PC-3 (cell line): ENCODE results near the gene TMUB1. TPM values are rescaled to one million over a fixed set of nuclear protein-coding genes. Genes with fewer than 3 reads are reported as not detected.
"Not testable (repeated sequence)": the region's sequence is repeated elsewhere in the genome, so short reads cannot be mapped to it uniquely, and the experiment has no call there.

ENCODE experiments used
- ATAC-seq: fragments of 200-7000 bp; cut with Tn5 transposase; 2 replicates; pipeline ENCODE4 v1.9.1; 2020; ENCODE audit warnings: mild to moderate bottlenecking, moderate library complexity
- BruUV-seq: library from RNA; stranded (reverse); fragments of 400-500 nt; replicated peaks from 2 replicates; lab custom pipeline; 2021; lab: Mats Ljungman, UMichigan
- CTCF ChIA-PET: fragments of 300-600 bp; sonication (Branson Sonifier 250); formaldehyde crosslinking; loops from one replicate; lab custom pipeline; 2022; ENCODE audit warnings: antibody characterized with exemption; lab: Charles Lee
- POLR2A ChIA-PET: fragments of 300-600 bp; sonication (Branson Sonifier 250); formaldehyde crosslinking; loops from one replicate; lab custom pipeline; 2022; ENCODE audit warnings: antibody characterized with exemption; ENCODE audit not compliant: unreplicated experiment; lab: Charles Lee
- DNase-seq: peaks from one replicate; pipeline ENCODE4 v3.0.0-alpha.2; 2015
- H2AFZ ChIP-seq: fragments of 300-600 bp; sonication (generic); 2 replicates; pipeline ENCODE4 v1.6.0; 2016; ENCODE audit warnings: antibody characterized with exemption, low read length
- H3F3A ChIP-seq: fragments of 300-600 bp; sonication (generic); one replicate; pipeline ENCODE4 v1.6.0; 2017; ENCODE audit warnings: antibody characterized with exemption, low read length, control low read depth, mild to moderate bottlenecking; ENCODE audit not compliant: unreplicated experiment
- H3K27ac ChIP-seq: fragments of 300-600 bp; sonication (generic); 2 replicates; pipeline ENCODE4 v1.5.1; 2016; ENCODE audit warnings: mild to moderate bottlenecking, low read length
- H3K27me3 ChIP-seq: fragments of 300-600 bp; sonication (generic); 2 replicates; pipeline ENCODE4 v1.6.1; 2016; ENCODE audit warnings: low read length, mixed read lengths
- H3K36me3 ChIP-seq: fragments of 300-600 bp; sonication (generic); 2 replicates; pipeline ENCODE4 v1.6.1; 2016; ENCODE audit warnings: low read depth, mixed run types, low read length, mixed read lengths
- H3K4me1 ChIP-seq: fragments of 300-600 bp; sonication (generic); 2 replicates; pipeline ENCODE4 v1.5.1; 2016; ENCODE audit warnings: low read length; ENCODE audit not compliant: insufficient read depth
- H3K4me2 ChIP-seq: fragments of 300-600 bp; sonication (generic); 2 replicates; pipeline ENCODE4 v1.6.0; 2016; ENCODE audit warnings: low read length
- H3K4me3 ChIP-seq: fragments of 300-600 bp; sonication (generic); 2 replicates; pipeline ENCODE4 v1.5.1; 2016; ENCODE audit warnings: mild to moderate bottlenecking, low read length, mixed read lengths
- H3K79me2 ChIP-seq: fragments of 300-600 bp; sonication (generic); 2 replicates; pipeline ENCODE4 v1.6.1; 2017; ENCODE audit warnings: low read length, mixed read lengths
- H3K9ac ChIP-seq: fragments of 300-600 bp; sonication (generic); 2 replicates; pipeline ENCODE4 v1.6.0; 2016; ENCODE audit warnings: mild to moderate bottlenecking, low read length
- H3K9me2 ChIP-seq: fragments of 300-600 bp; sonication (generic); replicated peaks from 2 replicates; pipeline ENCODE4 v1.6.1; 2016; ENCODE audit warnings: mixed run types, low read length, mixed read lengths
- H3K9me3 ChIP-seq: fragments of 300-600 bp; sonication (generic); 2 replicates; pipeline ENCODE4 v1.6.1; 2016; ENCODE audit warnings: low read length, mixed read lengths
- H4K20me1 ChIP-seq: fragments of 300-600 bp; sonication (generic); 2 replicates; pipeline ENCODE4 v1.6.1; 2016; ENCODE audit warnings: low read length, mixed read lengths
- CTCF ChIP-seq: fragments of 300-600 bp; sonication (generic); conservative IDR thresholded peaks from 2 replicates; pipeline ENCODE4 v1.5.1; 2017; ENCODE audit warnings: antibody characterized with exemption, low read depth, mild to moderate bottlenecking, low read length
- EZH2 ChIP-seq: fragments of 300-600 bp; sonication (generic); IDR thresholded peaks from one replicate; pipeline ENCODE4 v1.6.1; 2017; ENCODE audit warnings: antibody characterized with exemption, mild to moderate bottlenecking, low read length; ENCODE audit not compliant: unreplicated experiment
- EZH2phosphoT487 ChIP-seq: fragments of 300-600 bp; sonication (generic); IDR thresholded peaks from 2 replicates; pipeline ENCODE4 v1.6.1; 2018; ENCODE audit warnings: mild to moderate bottlenecking, antibody characterized with exemption, low read length, borderline replicate concordance
- intact Hi-C: fragments of 100-400 bp; cut with micrococcal nuclease; formaldehyde crosslinking; loops from 2 replicates; pipeline ENCODE4 v1.9.0; 2023
- total RNA-seq: library from RNA; depleted of rRNA; stranded (reverse); fragments of >200 nt; gene quantifications from 2 replicates; pipeline ENCODE4 v1.2.3, GENCODE V29; 2014

Gene TMUB1
- total RNA-seq, 1 experiment from 2014 or later: 52.1 TPM

- POLR2A ChIA-PET: no interaction called here
- no peak overlapping the region for H3K4me3 ChIP-seq
- CTCF ChIA-PET: no interaction called here
- H3K27me3 ChIP-seq: no peaks in the 10 kb centered on the region
- H3K4me2 ChIP-seq: no peak overlapping the region
- H3K79me2 ChIP-seq: no peaks in the 10 kb centered on the region
- H3K9me2 ChIP-seq: no peaks in the 10 kb centered on the region
- H3K4me1 ChIP-seq: peaks cover 22% of the 10 kb centered on the region
- ATAC-seq: no peak
- H4K20me1 ChIP-seq: no peaks in the 10 kb centered on the region
- no peaks in the 10 kb centered on the region for H3K36me3 ChIP-seq
- DNase-seq: no peak
- intact Hi-C loops: no loop called here
- no peak overlapping the region for H3K27ac ChIP-seq
- no peaks in the 10 kb centered on the region for H3F3A ChIP-seq
- TF ChIP-seq EZH2phosphoT487 (no peak), EZH2 (no peak), CTCF (no peak)
- no peak overlapping the region for H3K9ac ChIP-seq
- no peak overlapping the region for H2AFZ ChIP-seq
- no TSS peak for BruUV-seq
- H3K9me3 ChIP-seq: no peaks in the 10 kb centered on the region
Observed at GRCh38 chr7:151043959-151044358, 39.3 kb downstream of the TMUB1 start.

- CTCF ChIA-PET, H3K27ac ChIP-seq, H3K27me3 ChIP-seq, H3K4me3 ChIP-seq, ATAC-seq, H3F3A ChIP-seq, intact Hi-C loops, BruUV-seq, H3K9me2 ChIP-seq, H3K9ac ChIP-seq, H3K9me3 ChIP-seq, H2AFZ ChIP-seq, H3K79me2 ChIP-seq, H3K36me3 ChIP-seq, H3K4me2 ChIP-seq, H4K20me1 ChIP-seq, DNase-seq, POLR2A ChIA-PET: not testable (repeated sequence)
- H3K4me1 ChIP-seq: peaks cover 27% of the 10 kb centered on the region
Observed at GRCh38 chr7:151043449-151043848, 39.8 kb downstream of the TMUB1 start.

GRCh38 chr7:151040616-151041375, 42.5 kb downstream of the TMUB1 start:
- H4K20me1 ChIP-seq: no peaks in the 10 kb centered on the region
- H3K27ac ChIP-seq: no peak overlapping the region
- TF ChIP-seq EZH2: no peak
- TF ChIP-seq CTCF: no peak
- no peak for TF ChIP-seq EZH2phosphoT487
- no peaks in the 10 kb centered on the region for H3K27me3 ChIP-seq
- no peaks in the 10 kb centered on the region for H3K9me3 ChIP-seq
- no peak overlapping the region for H3K4me2 ChIP-seq
- ChIA-PET CTCF (no interaction called here), POLR2A (no interaction called here)
- DNase-seq (no peak), ATAC-seq (no peak)
- H3F3A ChIP-seq: no peaks in the 10 kb centered on the region
- no peaks in the 10 kb centered on the region for H3K79me2 ChIP-seq
- H3K9ac ChIP-seq: no peak overlapping the region
- H3K36me3 ChIP-seq: no peaks in the 10 kb centered on the region; the same call in 1 of the 2 replicates
- no TSS peak for BruUV-seq
- no peak overlapping the region for H3K4me3 ChIP-seq
- peaks cover 18% of the 10 kb centered on the region for H3K4me1 ChIP-seq
- intact Hi-C loops: no loop called here
- no peak overlapping the region for H2AFZ ChIP-seq
- H3K9me2 ChIP-seq: no peaks in the 10 kb centered on the region
